OCI-LY1 (cell line): ENCODE measurements around the gene TBCD.

Experiments
- EZH2 ChIP-seq: fragments of 200-600 bp; sonication (generic), shearing (Covaris generic); IDR thresholded peaks from 2 replicates; pipeline ENCODE4 v1.8.0; 2017; ENCODE audit warnings: borderline replicate concordance, mixed run types, mild to moderate bottlenecking, antibody characterized with exemption, low read length, moderate library complexity, mixed read lengths
- TF ChIP-seq, protein P1 (sequence below): fragments of 200-600 bp; sonication (generic), shearing (Covaris generic); IDR thresholded peaks from 2 replicates; pipeline ENCODE4 v1.5.1; 2017; ENCODE audit warnings: mild to moderate bottlenecking, antibody characterized with exemption, low read length, moderate library complexity, mixed read lengths

DNA sequence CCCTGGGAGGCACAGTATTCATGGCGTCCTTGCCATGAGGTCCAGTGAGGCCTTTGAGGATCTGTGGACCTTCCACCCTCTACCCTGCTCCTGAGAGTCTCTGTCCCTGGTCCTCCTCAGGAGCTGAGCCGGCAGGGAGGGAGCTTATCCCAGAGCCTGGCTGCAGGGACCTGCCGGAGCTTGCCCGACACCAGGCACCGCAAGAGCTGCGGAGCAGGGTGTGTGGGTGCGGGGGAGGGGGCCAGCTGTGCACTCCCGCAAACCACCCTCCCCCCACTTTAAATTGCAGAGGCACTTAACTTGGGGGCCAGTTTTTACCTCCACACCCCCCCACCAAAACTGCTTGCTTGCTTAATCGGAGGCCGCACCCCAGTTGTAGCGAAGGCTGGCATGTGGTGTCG is 88.6 kb downstream of the TBCD start:
- TF ChIP-seq, protein P1, sequence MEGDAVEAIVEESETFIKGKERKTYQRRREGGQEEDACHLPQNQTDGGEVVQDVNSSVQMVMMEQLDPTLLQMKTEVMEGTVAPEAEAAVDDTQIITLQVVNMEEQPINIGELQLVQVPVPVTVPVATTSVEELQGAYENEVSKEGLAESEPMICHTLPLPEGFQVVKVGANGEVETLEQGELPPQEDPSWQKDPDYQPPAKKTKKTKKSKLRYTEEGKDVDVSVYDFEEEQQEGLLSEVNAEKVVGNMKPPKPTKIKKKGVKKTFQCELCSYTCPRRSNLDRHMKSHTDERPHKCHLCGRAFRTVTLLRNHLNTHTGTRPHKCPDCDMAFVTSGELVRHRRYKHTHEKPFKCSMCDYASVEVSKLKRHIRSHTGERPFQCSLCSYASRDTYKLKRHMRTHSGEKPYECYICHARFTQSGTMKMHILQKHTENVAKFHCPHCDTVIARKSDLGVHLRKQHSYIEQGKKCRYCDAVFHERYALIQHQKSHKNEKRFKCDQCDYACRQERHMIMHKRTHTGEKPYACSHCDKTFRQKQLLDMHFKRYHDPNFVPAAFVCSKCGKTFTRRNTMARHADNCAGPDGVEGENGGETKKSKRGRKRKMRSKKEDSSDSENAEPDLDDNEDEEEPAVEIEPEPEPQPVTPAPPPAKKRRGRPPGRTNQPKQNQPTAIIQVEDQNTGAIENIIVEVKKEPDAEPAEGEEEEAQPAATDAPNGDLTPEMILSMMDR: no peak
- TF ChIP-seq EZH2: no peak
